Bronchial epithelial cell (primary cell): ENCODE results near the gene ATP13A4. TPM values are rescaled to one million over a fixed set of nuclear protein-coding genes. Genes with fewer than 3 reads are reported as not detected.

ENCODE experiments used
- DNase-seq: peaks from one replicate; pipeline ENCODE4 v3.0.0-alpha.2; 2010; ENCODE audit warnings: low read depth
- FAIRE-seq: peaks from 2 replicates; lab custom pipeline; 2011; peaks lifted over from hg19 to GRCh38; lab: Jason Lieb, UNC
- H3K27me3 ChIP-seq: 2 replicates; pipeline ENCODE4 v1.5.1; 2011; ENCODE audit warnings: low read length; ENCODE audit not compliant: control insufficient read depth, insufficient read depth
- H3K36me3 ChIP-seq: 2 replicates; pipeline ENCODE4 v1.5.1; 2011; ENCODE audit warnings: low read length; ENCODE audit not compliant: control insufficient read depth, insufficient read depth
- H3K4me3 ChIP-seq: 2 replicates; pipeline ENCODE4 v1.5.1; 2011; ENCODE audit warnings: mild to moderate bottlenecking, low read depth, low read length, control low read depth
- total RNA-seq: library from RNA; depleted of rRNA; stranded (reverse); fragments of >200 nt; gene quantifications from 2 replicates; pipeline ENCODE4 v1.2.1, GENCODE V29; 2014
- TF ChIP-seq, protein P1 (sequence below): IDR thresholded peaks from 2 replicates; pipeline ENCODE4 v1.5.1; 2011; ENCODE audit warnings: mild to moderate bottlenecking, moderate library complexity, low read length, control low read depth, inconsistent platforms; ENCODE audit not compliant: insufficient read depth, severe bottlenecking

ATP13A4 gene
- total RNA-seq, 1 donor from 2014 or later, result 4.2 TPM

DNA sequence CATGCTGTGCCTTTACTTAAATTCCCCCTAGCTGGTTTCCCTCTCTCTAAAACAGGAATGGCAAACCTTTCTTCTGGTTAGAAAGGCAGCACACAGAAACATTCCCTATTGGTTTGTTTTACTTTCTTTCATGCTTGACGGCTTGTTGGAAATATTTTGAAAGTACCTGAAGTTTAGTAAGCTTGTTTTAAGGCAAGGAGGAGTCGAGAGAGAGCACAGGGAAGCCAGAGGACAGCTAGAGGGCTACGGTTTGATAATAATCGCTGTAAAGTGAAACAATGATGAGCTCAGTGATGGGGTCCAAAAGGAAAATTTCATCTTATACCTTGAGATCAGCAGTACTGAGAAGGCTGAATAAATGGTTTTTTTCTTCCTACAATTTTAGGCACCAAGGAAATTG is 64.1 kb downstream of the ATP13A4 start:
- Histone ChIP-seq H3K27me3 (no peaks in the 10 kb centered on the region), H3K36me3 (no peaks in the 10 kb centered on the region), H3K4me3 (no peak overlapping the region)
- DNase-seq, result no peak
- FAIRE-seq, result no peak
- TF ChIP-seq, protein P1, sequence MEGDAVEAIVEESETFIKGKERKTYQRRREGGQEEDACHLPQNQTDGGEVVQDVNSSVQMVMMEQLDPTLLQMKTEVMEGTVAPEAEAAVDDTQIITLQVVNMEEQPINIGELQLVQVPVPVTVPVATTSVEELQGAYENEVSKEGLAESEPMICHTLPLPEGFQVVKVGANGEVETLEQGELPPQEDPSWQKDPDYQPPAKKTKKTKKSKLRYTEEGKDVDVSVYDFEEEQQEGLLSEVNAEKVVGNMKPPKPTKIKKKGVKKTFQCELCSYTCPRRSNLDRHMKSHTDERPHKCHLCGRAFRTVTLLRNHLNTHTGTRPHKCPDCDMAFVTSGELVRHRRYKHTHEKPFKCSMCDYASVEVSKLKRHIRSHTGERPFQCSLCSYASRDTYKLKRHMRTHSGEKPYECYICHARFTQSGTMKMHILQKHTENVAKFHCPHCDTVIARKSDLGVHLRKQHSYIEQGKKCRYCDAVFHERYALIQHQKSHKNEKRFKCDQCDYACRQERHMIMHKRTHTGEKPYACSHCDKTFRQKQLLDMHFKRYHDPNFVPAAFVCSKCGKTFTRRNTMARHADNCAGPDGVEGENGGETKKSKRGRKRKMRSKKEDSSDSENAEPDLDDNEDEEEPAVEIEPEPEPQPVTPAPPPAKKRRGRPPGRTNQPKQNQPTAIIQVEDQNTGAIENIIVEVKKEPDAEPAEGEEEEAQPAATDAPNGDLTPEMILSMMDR, result no peak

DNA sequence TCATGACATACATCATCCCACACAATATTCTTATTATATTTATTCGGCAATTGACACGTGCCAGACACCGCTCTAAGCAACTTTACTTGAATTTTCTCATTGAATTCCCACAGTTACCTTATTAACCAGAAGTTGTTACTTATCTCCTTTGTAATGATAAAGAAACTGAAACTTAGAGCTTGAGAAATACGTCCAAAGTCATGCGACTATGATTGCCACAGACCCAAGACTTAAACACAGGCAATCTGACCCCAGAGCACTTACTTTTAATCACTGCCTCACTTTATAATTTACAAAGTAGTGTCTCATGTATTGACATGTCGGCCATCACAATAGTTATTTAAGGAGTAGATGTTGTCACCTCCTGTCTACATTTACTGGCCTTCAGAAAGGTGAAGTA is 64.7 kb downstream of the ATP13A4 start:
- DNase-seq, result peak; percentile 40
- TF ChIP-seq, protein P1, result no peak
- H3K4me3 ChIP-seq, result no peak overlapping the region
- no peak for FAIRE-seq
- H3K36me3 ChIP-seq, result no peaks in the 10 kb centered on the region
- H3K27me3 ChIP-seq, result no peaks in the 10 kb centered on the region

DNA sequence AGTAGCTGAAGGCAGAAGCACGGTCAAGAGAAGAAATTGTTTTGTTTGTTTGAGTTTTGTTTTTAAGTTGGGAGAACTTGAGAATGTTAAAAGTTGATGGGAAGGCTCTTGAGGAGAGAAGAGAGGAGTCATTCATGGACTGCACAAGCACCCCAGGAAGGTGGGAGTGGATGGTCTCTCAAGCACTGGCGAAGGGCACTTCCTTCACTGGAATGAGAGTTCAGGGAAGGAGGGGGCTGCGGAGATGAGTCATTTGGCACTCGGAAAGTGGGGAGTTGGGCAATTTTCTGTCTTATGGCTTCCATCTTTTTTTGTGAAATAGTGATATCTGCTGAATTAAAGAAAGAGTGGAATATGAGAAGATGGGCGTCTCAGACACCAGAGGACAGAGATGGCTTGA is 66.0 kb downstream of the ATP13A4 start:
- H3K27me3 ChIP-seq, result no peaks in the 10 kb centered on the region
- FAIRE-seq, result no peak
- TF ChIP-seq, protein P1, result no peak
- no peak for DNase-seq
- H3K4me3 ChIP-seq, result no peak overlapping the region
- H3K36me3 ChIP-seq, result no peaks in the 10 kb centered on the region

DNA sequence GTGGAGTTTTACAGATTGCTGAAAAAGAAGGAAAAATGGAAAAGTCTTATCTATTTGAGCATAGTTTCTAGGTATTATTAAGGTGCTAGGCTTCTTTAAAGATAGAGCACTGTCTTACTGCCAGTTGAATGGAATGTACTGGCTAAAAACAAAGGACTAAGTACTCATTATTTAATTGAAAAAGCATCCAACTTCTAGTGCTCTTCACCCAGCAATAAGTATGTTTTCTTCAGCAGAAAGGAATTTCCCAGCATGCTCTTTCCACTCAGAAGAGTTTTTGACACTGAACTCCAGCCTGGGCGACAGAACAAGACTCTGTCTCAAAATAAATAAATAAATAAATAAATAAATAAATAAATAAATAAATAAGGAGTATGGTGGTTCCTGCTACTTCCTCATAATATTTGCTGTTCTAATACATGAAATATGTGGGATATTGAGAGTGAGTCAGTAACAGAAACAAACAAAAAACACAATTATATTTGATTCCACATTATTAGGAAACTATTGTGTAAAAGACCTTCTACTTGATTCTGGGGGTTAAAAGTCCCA is 70.6 kb downstream of the ATP13A4 start:
- Histone ChIP-seq H3K27me3 (no peaks in the 10 kb centered on the region), H3K4me3 (no peak overlapping the region), H3K36me3 (no peaks in the 10 kb centered on the region)
- TF ChIP-seq, protein P1, result no peak
- DNase-seq (no peak), FAIRE-seq (no peak)

DNA sequence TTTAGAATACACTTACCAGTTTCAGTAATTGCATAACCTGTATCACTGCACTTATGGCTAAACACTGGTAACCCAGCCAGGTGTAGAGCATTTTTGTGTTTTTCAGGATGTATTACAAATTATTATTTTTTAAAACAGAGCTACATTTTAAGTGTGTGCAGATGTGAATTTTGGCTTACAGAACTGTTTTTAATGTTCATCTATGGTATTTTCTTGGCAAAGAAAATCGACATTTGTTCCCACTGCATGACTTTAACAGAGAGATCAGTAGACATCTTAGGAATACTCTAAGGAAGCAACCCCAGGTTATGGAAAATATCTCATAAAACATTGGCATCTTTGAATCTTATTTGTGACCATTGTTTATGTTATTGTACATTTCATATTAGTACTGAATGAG is 73.3 kb downstream of the ATP13A4 start:
- Histone ChIP-seq H3K36me3 (no peaks in the 10 kb centered on the region), H3K4me3 (no peak overlapping the region), H3K27me3 (no peaks in the 10 kb centered on the region)
- DNase-seq (no peak), FAIRE-seq (no peak)
- TF ChIP-seq, protein P1, result no peak

DNA sequence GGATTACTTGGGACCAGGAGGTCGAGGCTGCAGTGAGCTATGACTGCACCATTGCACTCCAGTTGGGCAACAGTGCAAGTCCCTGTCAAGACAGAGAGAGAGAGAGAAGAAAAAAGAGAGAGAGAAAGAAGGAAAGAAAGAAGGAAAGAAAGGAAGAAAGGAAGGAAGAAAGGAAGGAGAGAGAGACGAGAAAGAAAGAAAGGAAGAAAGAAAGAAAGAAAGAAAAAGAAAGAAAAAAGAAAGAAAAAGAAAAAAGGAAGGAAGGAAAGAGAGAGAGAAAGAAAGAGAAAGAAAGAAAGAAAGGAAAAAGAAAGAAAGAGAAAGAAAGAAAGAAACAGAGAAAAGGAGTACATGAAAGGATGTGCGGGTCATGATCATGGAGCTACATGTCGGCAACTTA is 80.2 kb downstream of the ATP13A4 start:
- TF ChIP-seq, protein P1, result no peak
- Histone ChIP-seq H3K27me3 (no peaks in the 10 kb centered on the region), H3K36me3 (no peaks in the 10 kb centered on the region), H3K4me3 (no peak overlapping the region)
- FAIRE-seq (no peak), DNase-seq (no peak)
